HG03097 (cell line): ENCODE results near the gene FOXL3.
"Not testable (repeated sequence)": the region's sequence is repeated elsewhere in the genome, so short reads cannot be mapped to it uniquely, and the experiment has no call there.

ENCODE experiments used
- ATAC-seq: cut with Tn5 transposase; IDR thresholded peaks from one replicate; pipeline ENCODE4 v1.9.1; 2021; ENCODE audit not compliant: unreplicated experiment, low FRiP score

Gene FOXL3

GRCh38 chr7:285731-286130 lies 4.2 kb upstream of the FOXL3 start:
- ATAC-seq: no peak

DNA sequence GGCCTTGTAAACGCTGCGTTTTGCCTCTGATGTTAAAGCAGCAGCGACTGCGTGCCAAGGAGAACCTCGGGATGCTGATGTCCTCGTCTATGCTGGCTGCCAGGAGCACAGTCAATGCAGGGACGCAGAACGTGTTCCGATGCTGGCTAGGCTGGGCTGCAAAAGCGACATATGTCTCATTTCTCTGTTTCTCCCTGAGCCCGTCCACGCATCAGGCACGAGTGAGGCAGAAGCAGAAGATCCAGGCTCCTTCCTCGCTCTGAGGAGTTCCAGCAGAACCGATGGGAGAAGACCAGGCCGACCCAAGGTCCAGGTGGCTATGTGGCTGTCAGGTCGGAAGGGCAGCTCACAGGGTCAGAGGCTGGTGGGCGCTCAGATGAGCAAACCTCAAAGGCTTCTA lies 3.7 kb upstream of the FOXL3 start:
- no peak for ATAC-seq

DNA sequence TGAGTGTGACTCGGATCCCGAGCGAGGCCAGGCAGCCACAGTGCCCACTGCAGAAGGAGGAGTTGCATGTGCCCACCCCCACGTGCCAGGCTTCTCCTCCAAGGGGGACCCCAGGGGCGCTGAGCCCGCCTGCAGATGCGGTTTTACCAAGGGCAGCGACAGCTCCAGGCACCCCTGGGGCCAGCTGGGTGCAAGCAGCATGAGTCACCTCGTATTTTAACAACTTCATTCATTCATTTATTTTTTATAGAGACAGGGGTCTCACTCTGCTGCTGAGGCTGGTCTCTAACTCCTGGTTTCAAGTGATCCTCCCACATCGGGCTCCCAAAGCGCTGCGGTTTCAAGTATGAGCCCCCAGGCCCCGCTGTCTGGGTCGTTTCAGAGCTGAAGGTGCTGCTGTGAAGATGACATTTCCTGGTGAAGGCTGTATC lies 1.3 kb upstream of the FOXL3 start:
- ATAC-seq: no peak

- no peak for ATAC-seq
Observed at GRCh38 chr7:289209-289755, 688 bp upstream of the FOXL3 start.

- ATAC-seq: no peak
Observed at GRCh38 chr7:290554-291372, 793 bp downstream of the FOXL3 start.

GRCh38 chr7:291373-292092 lies 1.6 kb downstream of the FOXL3 start:
- ATAC-seq: no peak

DNA sequence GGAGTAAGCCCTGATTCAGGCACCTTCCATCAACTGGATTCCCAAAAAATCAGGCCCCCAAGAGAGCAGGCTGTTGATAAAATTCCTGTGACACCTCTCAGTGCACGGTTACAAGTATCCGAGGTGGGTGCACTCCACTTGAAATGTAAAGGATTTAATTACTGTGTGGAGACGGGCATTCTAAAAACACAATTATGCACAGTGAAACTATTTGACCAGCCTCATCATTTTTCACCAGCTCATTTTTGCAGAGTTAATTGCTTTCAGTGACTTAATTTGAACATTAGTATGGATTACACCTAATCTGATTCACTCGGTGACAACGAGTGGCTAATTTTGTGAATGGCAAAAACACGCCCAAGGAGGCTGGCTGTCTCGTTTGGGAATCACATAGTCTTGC lies 2.3 kb downstream of the FOXL3 start:
- ATAC-seq: no peak

DNA sequence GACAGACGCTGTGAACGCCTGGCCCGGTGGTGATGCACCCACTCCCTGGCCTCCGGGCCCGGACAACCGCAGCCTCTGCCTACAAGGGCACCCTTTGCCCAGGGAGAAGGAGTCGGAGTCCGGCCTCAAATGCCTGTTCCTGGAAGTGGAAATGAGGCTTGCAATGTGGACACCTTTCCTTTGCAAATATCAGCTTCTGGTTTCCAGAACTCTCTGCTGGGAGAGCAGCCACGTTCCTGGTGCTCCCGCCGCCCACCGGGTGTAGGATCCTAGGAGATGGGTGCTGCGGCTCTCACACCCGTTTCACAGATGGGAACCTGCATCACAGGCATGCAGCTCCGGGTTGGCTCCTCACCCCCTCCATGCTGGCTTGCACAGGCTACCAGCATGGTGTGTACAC lies 2.9 kb downstream of the FOXL3 start:
- no peak for ATAC-seq

DNA sequence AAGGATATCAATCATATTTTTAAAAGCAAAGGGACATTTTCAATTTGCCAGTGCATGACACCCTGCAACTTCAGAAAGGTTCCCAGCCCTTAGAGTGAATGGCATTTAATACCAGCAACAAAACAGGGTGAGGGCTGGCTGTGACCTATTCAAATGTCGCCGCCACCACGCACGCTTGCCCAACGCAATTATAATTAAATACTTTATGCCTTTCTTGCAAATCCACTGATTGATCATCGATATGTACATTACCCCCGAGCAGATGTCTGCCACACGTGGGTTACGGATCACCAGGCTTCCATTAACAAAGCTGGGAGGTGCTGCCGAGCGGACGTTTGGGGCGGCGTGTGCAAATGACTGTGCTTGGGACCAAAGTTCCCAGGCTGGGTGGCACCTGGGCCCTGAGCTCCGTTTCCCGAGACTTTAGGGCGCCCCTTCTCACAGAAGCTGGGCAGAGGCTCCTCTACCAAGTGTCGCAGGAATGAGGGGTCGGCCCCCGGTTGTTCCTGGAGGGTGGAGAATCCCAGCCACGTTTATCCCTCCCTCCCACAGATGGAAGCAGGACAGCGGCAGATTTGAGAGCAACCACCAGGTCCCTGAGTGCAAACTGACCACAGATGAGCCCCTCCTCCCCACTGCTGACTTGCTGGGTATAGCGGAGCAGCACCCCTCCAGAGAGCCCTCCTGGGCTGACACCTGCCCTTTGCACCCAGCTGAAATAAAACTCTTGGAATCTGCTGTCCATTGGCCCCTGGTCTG lies 3.9 kb downstream of the FOXL3 start:
- no peak for ATAC-seq

GRCh38 chr7:294440-295154 lies 4.6 kb downstream of the FOXL3 start:
- no peak for ATAC-seq

- no peak for ATAC-seq
Observed at GRCh38 chr7:295155-296154, 5.5 kb downstream of the FOXL3 start.

- ATAC-seq: no peak
Observed at GRCh38 chr7:296373-296945, 6.5 kb downstream of the FOXL3 start.

DNA sequence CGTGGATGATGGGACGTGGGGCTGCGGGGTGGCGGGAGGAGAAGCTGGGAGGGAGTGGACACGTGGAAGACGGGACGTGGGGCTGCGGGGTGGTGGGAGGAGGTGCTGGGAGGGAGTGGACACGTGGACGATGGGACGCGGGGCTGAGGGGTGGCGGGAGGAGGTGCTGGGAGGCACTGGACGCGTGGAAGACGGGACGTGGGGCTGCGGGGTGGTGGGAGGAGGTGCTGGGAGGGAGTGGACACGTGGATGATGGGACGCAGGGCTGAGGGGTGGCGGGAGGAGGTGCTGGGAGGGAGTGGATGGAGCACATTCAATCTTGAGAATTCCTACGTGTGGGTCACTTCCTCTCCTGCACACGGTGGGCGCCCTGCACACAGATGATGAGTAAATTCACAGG lies 7.2 kb downstream of the FOXL3 start:
- ATAC-seq: not testable (repeated sequence)

- no peak for ATAC-seq
Observed at GRCh38 chr7:297611-298374, 7.8 kb downstream of the FOXL3 start.

DNA sequence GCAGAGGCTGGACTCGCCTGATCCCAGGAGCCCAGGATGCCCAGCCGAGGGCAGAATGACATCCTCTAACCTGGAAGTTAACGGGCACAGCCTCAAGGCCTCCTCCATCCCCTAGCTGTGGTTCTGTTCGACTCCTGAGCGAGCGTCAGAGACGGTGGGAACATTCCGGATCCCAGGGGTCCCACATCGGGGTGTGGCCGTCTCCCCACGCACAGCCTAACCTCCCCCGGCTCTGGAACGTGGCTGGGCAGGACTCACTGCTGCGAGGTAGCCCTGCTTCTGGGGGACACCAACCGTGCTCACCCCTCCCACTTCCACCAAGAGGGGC lies 8.4 kb downstream of the FOXL3 start:
- ATAC-seq: no peak

DNA sequence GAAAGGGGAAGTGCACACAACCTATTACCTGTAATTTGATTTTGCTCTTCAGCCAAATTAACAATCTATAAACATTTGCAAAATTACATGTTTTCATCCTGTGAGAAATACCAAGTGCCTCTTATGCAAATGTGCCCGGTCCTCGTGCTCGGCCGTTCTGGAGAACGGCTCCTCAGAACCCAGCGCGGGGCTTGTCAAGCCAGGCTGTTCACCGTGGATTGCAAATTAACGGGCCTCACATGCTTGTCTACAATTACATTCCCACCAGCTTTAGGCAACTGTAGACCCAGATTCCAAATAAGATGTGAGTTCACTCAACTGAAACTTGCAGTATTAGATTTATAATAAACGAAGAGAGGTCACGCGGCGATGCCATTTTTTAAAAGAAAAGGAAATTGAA lies 8.8 kb downstream of the FOXL3 start:
- ATAC-seq: no peak

DNA sequence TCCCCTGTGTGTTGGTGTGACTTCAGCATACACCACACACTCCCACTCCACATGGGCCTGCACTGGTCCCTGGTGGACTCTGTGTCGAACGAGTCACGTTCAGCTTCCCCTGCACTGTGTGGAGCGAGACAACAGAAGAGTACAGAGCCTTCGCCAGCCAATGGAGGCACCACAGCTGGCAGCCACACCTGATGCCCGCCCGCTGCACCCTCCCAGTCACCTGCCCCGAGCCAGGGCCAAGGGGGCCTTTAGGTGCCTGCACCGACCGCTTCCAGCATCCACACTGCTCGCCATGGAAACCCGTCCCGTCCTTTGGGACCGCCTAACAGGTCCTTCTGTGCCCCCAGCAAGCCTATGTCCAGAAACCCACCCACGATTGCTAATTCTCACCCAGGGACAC lies 9.2 kb downstream of the FOXL3 start:
- no peak for ATAC-seq

- no peak for ATAC-seq
Observed at GRCh38 chr7:299628-300027, 9.7 kb downstream of the FOXL3 start.
